Pons (tissue), 1 donor: ENCODE results near the gene CLCN1.
A peak's percentile ranks its signal among the peaks of the same experiment; 100 is the strongest.

Experiments
- DNase-seq: peaks from one replicate; pipeline ENCODE4 v3.0.0-alpha.2; 2016; ENCODE audit warnings: low spot score

The CLCN1 gene

GRCh38 chr7:143368387-143368786 is 52.5 kb downstream of the CLCN1 start:
- no peak for DNase-seq

GRCh38 chr7:143369678-143370651 is 54.1 kb downstream of the CLCN1 start:
- no peak for DNase-seq

GRCh38 chr7:143372070-143372469 is 56.2 kb downstream of the CLCN1 start:
- DNase-seq, result peak; percentile 98

- no peak for DNase-seq
These were observed 57.4 kb downstream of the CLCN1 start for GRCh38 chr7:143373255-143373794.

DNA sequence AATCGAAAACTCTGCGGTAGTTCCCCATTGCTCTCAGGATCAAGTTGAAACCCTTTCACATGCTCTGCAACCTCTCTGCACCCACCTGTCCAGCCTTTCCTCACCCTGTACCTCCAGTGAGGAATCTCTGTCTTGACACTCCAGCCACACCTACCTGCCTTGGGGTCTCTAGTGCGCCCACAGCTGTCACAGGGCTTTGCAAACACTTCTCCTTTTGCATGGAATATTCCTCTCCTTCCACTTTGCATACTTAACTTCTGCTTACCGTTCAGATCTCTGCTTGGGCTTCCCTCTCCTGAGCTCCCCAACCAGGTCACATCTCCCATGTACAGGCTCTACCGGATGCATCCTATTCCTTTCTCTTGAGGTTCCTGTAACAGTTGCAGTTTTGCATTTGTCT is 58.6 kb downstream of the CLCN1 start:
- no peak for DNase-seq

DNA sequence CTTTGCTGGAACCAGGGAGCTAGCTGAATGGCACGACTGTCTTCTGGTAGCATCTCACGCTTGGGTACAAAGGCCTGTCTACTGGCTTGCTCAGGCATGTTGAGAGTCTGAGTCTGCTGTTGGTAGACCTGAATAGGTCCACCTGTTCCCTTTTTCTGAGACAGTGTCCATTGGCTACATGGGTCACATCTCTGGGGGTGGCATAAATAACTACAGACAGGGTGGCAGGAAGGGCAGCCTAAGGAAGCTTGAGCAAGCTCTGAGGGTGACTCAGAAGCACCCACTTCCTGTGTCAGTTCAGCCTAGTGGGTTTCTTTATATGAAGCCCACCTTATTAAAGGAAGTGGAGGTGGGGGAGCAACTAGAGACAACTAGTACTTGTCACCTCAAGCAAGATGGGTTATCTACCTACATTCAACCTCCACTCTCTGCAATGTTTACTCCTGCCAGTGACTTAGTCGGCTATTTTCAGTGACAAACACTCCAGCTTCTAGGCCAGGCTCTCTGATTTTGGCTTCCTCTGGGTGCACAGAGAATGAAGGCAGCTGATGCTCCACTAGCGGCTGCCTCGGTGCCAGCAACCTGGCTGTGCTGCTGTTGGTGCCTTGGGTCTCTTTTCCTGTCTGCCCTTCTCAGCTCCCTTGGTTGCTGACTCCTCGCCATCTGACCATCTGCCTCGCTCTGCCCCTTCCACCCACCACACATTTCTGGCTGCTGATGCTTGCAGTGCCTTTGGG is 59.6 kb downstream of the CLCN1 start:
- DNase-seq, result peak; percentile 50

DNA sequence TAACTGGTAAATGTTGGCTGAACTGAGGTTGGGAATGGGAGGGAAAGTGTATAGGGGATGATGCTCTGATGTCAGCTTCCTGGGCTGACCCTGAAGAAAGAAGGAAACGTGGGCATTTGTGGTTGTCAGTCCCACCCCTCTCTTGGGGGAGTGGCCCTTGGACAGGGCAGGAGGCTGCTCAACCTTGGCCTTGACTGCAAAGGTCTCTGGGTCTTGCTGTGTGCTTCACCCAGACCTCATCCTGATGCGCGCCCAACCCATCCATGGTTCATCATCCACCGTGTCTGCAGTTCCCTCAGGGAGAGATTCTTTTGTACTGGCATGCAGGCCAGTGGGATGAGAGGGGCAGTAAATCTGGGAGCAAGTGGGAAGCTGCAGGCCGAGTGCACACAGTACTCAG is 60.5 kb downstream of the CLCN1 start:
- no peak for DNase-seq

- DNase-seq, result no peak
These were observed 63.8 kb downstream of the CLCN1 start for GRCh38 chr7:143379611-143380259.

DNA sequence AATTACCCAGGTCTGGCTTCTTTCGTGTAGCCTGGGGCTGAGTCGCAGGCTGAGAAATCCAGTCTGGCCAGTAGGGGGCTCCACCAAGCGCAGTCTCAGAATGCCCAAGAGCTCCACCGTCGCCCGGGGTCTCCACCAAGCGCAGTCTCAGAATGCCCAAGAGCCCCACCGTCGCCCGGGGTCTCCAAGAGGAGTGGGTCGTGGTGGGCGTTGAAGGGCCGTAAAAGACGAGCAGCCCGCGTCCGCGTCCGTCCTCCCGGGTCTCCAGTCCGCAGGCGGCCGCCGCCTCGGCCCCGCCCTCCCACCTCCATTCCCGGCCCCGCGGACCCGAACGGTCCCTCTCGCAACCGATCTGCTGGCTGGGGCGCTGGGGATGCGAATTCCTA is 64.3 kb downstream of the CLCN1 start:
- peak; percentile 82 for DNase-seq

- peak; percentile 80 for DNase-seq
These were observed 64.9 kb downstream of the CLCN1 start, which contains the start of gene ZYX for GRCh38 chr7:143380646-143381426. ZYX (plus strand) TSS chr7:143381345; CDS start chr7:143381572, 227 bp downstream.

GRCh38 chr7:143381427-143382125 is 65.7 kb downstream of the CLCN1 start:
- DNase-seq, result peak; percentile 31

GRCh38 chr7:143382126-143382790 is 66.3 kb downstream of the CLCN1 start:
- DNase-seq, result no peak

DNA sequence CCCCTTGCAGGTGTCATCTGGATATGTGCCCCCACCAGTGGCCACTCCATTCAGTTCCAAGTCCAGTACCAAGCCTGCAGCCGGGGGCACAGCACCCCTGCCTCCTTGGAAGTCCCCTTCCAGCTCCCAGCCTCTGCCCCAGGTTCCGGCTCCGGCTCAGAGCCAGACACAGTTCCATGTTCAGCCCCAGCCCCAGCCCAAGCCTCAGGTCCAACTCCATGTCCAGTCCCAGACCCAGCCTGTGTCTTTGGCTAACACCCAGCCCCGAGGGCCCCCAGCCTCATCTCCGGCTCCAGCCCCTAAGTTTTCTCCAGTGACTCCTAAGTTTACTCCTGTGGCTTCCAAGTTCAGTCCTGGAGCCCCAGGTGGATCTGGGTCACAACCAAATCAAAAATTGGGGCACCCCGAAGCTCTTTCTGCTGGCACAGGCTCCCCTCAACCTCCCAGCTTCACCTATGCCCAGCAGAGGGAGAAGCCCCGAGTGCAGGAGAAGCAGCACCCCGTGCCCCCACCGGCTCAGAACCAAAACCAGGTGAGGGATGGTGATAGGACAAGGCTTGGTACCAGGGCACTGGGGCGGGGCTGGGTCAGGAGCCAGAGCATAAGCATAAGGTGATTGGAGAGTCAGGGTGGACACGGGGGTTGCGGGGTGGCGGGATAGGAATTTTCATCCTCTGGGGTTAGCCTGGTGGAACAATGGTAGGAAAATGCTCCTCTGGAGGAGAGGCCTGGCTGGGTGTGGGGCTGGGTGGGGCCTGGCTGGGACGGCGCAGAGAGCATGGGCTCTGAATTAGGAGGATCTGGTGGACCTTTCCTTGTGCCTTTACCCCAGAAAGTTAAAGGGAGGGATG is 67.1 kb downstream of the CLCN1 start:
- DNase-seq, result no peak

- DNase-seq, result no peak
These were observed 67.7 kb downstream of the CLCN1 start for GRCh38 chr7:143383642-143383957.

GRCh38 chr7:143384148-143384547 is 68.2 kb downstream of the CLCN1 start:
- no peak for DNase-seq

DNA sequence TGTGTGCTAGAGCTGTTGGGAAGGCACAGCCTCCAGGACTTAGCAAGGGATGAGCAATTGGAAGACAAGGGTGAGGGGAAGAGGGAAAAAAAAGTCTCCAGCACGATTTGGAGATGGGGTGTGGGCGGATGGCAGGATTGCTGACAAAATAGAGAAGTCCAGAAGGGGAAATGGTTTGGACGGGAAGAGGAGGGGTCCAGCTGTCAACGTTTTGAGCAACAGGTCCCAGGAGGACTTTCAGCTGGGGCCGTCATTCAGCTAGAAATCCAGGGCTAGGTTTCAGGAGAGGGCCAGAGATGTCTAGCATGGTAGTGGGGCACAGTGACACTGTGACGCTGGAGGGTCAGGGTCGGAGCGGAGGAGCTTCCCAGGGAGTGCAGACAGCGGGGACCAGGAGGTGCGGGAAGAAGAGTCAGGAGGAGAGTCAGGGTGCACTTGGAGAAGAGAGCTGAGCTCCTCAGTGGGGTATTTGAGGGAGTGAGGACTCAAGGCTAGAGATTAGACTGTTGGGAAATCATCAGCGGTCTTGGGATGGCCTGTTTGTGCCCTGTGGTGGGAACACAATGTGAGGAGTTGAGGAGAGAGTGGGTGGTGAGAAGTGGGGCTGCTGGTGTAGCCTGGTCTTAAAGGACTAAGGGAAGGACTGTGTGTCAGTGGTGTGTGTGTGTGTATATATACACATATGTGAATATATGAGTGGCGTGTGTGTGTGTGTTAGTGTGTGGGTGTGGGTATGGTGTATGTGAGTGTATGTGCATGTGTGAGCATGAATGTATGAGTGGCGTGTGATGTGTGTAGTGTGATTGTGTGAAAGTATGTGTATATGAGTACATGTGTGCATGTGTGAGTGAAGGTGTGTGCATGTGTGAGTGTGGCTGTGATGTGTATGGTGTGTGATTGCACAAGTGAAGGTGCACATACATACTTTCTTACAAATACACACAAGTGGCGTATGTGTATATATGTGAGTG is 69.0 kb downstream of the CLCN1 start:
- no peak for DNase-seq

GRCh38 chr7:143385891-143386781 is 70.2 kb downstream of the CLCN1 start:
- DNase-seq, result no peak
